HepG2 (cell line): Measurements from ENCODE around the gene HPD. TPM values are rescaled to one million over a fixed set of nuclear protein-coding genes. Genes with fewer than 3 reads are reported as not detected.
A peak's percentile ranks its signal among the peaks of the same experiment; 100 is the strongest.

Source experiments
- ATAC-seq: fragments of 200-7000 bp; cut with Tn5 transposase; 3 replicates; pipeline ENCODE4 v1.9.1; 2020; ENCODE audit warnings: mild to moderate bottlenecking, moderate library complexity
- BruUV-seq: library from RNA; stranded (reverse); fragments of 400-500 nt; replicated peaks from 2 replicates; lab custom pipeline; 2021; lab: Mats Ljungman, UMichigan
- CTCF ChIA-PET: fragments of 300-600 bp; formaldehyde crosslinking; extraction: SDS; loops from one replicate; lab custom pipeline; 2021; ENCODE audit warnings: low total read pairs, inconsistent platforms, low intra/inter-chr PET ratio; lab: Yijun Ruan, JAX
- POLR2A ChIA-PET: fragments of 350-600 bp; sonication (Branson Sonifier 250); formaldehyde crosslinking; loops from one replicate; lab custom pipeline; 2020; ENCODE audit warnings: antibody characterized with exemption, inconsistent platforms; lab: Yijun Ruan, JAX
- DNase-seq: peaks from one replicate; pipeline ENCODE4 v3.0.0-alpha.2; 2015; ENCODE audit warnings: low spot score
- FAIRE-seq: peaks from 3 replicates; lab custom pipeline; 2011; peaks lifted over from hg19 to GRCh38; lab: Jason Lieb, UNC
- H2AFZ ChIP-seq: one replicate; pipeline ENCODE4 v1.6.1; 2011; ENCODE audit warnings: low read length, inconsistent platforms
- H3K27ac ChIP-seq: fragments of 300-600 bp; 3 replicates; pipeline ENCODE4 v1.8.0; 2011; ENCODE audit warnings: mixed run types, mild to moderate bottlenecking, mixed read lengths, low read length, inconsistent platforms; ENCODE audit not compliant: insufficient read depth; ENCODE audit errors: extremely low read length
- H3K27me3 ChIP-seq, 2 experiments: fragments of 200-600 bp in 1 of 2; 2 replicates in 1 of 2; 3 replicates in 1 of 2; pipeline versions ENCODE4 v1.6.0 to v1.8.0; 2011; ENCODE audit warnings: low read length in 2 of 2, mild to moderate bottlenecking in 2 of 2, moderate library complexity in 2 of 2, inconsistent platforms in 1 of 2; ENCODE audit not compliant: insufficient read depth in 2 of 2, control insufficient read depth in 1 of 2
- H3K36me3 ChIP-seq, 2 experiments: fragments of 200-600 bp in 1 of 2; replicated peaks in 1 of 2; 2 replicates in 1 of 2; 3 replicates in 1 of 2; pipeline versions ENCODE4 v1.5.1 to v1.8.0; 2011; ENCODE audit warnings: low read length in 2 of 2, inconsistent platforms in 1 of 2; ENCODE audit not compliant: insufficient read depth in 2 of 2, control insufficient read depth in 1 of 2
- H3K4me1 ChIP-seq: 2 replicates; pipeline ENCODE4 v1.5.1; 2012; ENCODE audit warnings: low read length, inconsistent platforms; ENCODE audit not compliant: insufficient read depth
- H3K4me2 ChIP-seq: 2 replicates; pipeline ENCODE4 v1.6.0; 2011; ENCODE audit warnings: low read depth, low read length, inconsistent platforms
- H3K4me3 ChIP-seq, 3 experiments: fragments of 200-600 bp in 1 of 3; sonication (generic), shearing (Covaris generic) in 1 of 3; replicated peaks in 1 of 3; 2 replicates each; pipeline ENCODE4 v1.5.1; 2011 to 2016; ENCODE audit warnings: low read length in 3 of 3, inconsistent platforms in 2 of 3, low read depth in 2 of 3, mild to moderate bottlenecking in 2 of 3, control low read depth in 1 of 3, mixed read lengths in 1 of 3; ENCODE audit not compliant: insufficient read depth in 1 of 3
- H3K79me2 ChIP-seq: one replicate; pipeline ENCODE4 v1.6.1; 2011; ENCODE audit warnings: low read length, inconsistent platforms; ENCODE audit not compliant: insufficient read depth
- H3K9ac ChIP-seq: 2 replicates; pipeline ENCODE4 v1.6.0; 2011; ENCODE audit warnings: mild to moderate bottlenecking, low read depth, low read length, inconsistent platforms; ENCODE audit not compliant: insufficient read depth
- H3K9me3 ChIP-seq: 2 replicates; pipeline ENCODE4 v1.5.1; 2012; ENCODE audit warnings: mild to moderate bottlenecking, low read length
- H4K20me1 ChIP-seq: 2 replicates; pipeline ENCODE4 v1.6.0; 2011; ENCODE audit warnings: inconsistent platforms, mild to moderate bottlenecking, low read length, moderate library complexity; ENCODE audit not compliant: insufficient read depth
- FOSL2 ChIP-seq: sonication (generic); formaldehyde crosslinking; IDR thresholded peaks from 2 replicates; pipeline ENCODE4 v1.4.0; 2020; ENCODE audit warnings: missing genetic modification reagents
- FOXA3 ChIP-seq: IDR thresholded peaks from 2 replicates; pipeline ENCODE4 v1.6.1; 2016; ENCODE audit warnings: missing genetic modification reagents, missing compliant biosample characterization
- MED8 ChIP-seq: sonication (generic); formaldehyde crosslinking; IDR thresholded peaks from 2 replicates; pipeline ENCODE4 v1.8.1; 2023; ENCODE audit warnings: mild to moderate bottlenecking, missing genetic modification reagents; ENCODE audit not compliant: insufficient replicate concordance
- SAP130 ChIP-seq: IDR thresholded peaks from 2 replicates; pipeline ENCODE4 v1.6.1; 2016; ENCODE audit warnings: low read depth
- USF2 ChIP-seq, 2 experiments: sonication (generic) in 1 of 2; formaldehyde crosslinking in 1 of 2; IDR thresholded peaks; 2 replicates each; pipeline versions ENCODE4 v1.5.1 to v1.6.1; 2011 to 2020; ENCODE audit warnings: borderline replicate concordance in 1 of 2, low read depth in 1 of 2, low read length in 1 of 2, mild to moderate bottlenecking in 1 of 2, missing genetic modification reagents in 1 of 2, moderate library complexity in 1 of 2
- ZBTB20 ChIP-seq: sonication (generic); formaldehyde crosslinking; IDR thresholded peaks from 2 replicates; pipeline ENCODE4 v1.8.1; 2023; ENCODE audit warnings: missing genetic modification reagents, low read depth, mild to moderate bottlenecking, borderline replicate concordance
- ZFX ChIP-seq: sonication (generic); formaldehyde crosslinking; IDR thresholded peaks from 2 replicates; pipeline ENCODE4 v1.4.0; 2020; ENCODE audit warnings: mild to moderate bottlenecking, low read depth, missing genetic modification reagents, moderate library complexity
- ZNF362 ChIP-seq: sonication (generic); formaldehyde crosslinking; IDR thresholded peaks from 2 replicates; pipeline ENCODE4 v1.4.0; 2020; ENCODE audit warnings: missing genetic modification reagents, mild to moderate bottlenecking, borderline replicate concordance
- WGBS: methylation state at CpG from one replicate; pipeline ENCODE4 v1.1.6; 2017; ENCODE audit warnings: low lambda C conversion rate; 5-methylcytosine and 5-hydroxymethylcytosine counted together
- in situ Hi-C: cut with HindIII; loops from 2 replicates; pipeline ENCODE4 v1.10.0; 2017; ENCODE audit warnings: low pct_unique_long_range_greater_than_20kb; ENCODE audit not compliant: extremely low pct_ligation_motif_present
- intact Hi-C: fragments of 100-400 bp; cut with micrococcal nuclease; formaldehyde crosslinking; loops from one replicate; pipeline ENCODE4 v1.10.0; 2022; ENCODE audit not compliant: unreplicated experiment
- polyA plus RNA-seq, 8 experiments: library from polyadenylated mRNA; depleted of rRNA in 3 of 8; stranded (reverse) in 7 of 8; unstranded in 1 of 8; fragments of >200 nt; fragmentation: Illumina TruSeq in 4 of 8; extraction: Trizol in 4 of 8; gene quantifications; 2 replicates each; pipeline versions ENCODE4 v1.2.1 to v1.2.3, GENCODE V29; 2011 to 2016; ENCODE audit warnings: low read depth in 4 of 8, missing spikeins in 1 of 8, mixed read lengths in 1 of 8; ENCODE audit not compliant: insufficient read depth in 1 of 8
- total RNA-seq, 5 experiments: library from RNA; depleted of rRNA; stranded (reverse); fragments of >200 nt; fragmentation: Illumina TruSeq; extraction: Trizol; gene quantifications; 2 replicates each; pipeline ENCODE4 v1.2.3, GENCODE V29; 2016; ENCODE audit warnings: low read depth in 1 of 5
- TF ChIP-seq, protein P1 (sequence below): IDR thresholded peaks from 2 replicates; pipeline ENCODE4 v1.6.1; 2016

HPD gene
- total and polyA plus RNA-seq, 2 of the 13 experiments (the other 11 are each of a cell fraction or from before 2014, with no cell fraction given) = 120 to 195 TPM

- FAIRE-seq (no peak), DNase-seq (peak; percentile 69), ATAC-seq (peak; percentile 69)
- TF ChIP-seq, protein P1, sequence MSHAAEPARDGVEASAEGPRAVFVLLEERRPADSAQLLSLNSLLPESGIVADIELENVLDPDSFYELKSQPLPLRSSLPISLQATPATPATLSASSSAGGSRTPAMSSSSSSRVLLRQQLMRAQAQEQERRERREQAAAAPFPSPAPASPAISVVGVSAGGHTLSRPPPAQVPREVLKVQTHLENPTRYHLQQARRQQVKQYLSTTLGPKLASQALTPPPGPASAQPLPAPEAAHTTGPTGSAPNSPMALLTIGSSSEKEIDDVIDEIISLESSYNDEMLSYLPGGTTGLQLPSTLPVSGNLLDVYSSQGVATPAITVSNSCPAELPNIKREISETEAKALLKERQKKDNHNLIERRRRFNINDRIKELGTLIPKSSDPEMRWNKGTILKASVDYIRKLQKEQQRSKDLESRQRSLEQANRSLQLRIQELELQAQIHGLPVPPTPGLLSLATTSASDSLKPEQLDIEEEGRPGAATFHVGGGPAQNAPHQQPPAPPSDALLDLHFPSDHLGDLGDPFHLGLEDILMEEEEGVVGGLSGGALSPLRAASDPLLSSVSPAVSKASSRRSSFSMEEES (CRISPR knock-in tag) = peak; percentile 47; the same call in 1 of the 2 replicates
- TF ChIP-seq ZNF362 = peak; percentile 72; the same call in 1 of the 2 replicates
- TF ChIP-seq MED8 (CRISPR knock-in tag) = no peak
- no peak for TF ChIP-seq USF2 (IDR thresholded peaks at IDR 0.05; ENCODE audit: low read depth, low read length)
- peak; percentile 51; the same call in 1 of the 2 replicates for TF ChIP-seq USF2 (CRISPR knock-in tag; IDR thresholded peaks at IDR 0.05; ENCODE audit: borderline replicate concordance)
- no peak for TF ChIP-seq ZFX (CRISPR knock-in tag)
- peak; percentile 39 for TF ChIP-seq SAP130 (CRISPR knock-in tag)
- TF ChIP-seq FOSL2 = peak; percentile 63
- no peak for TF ChIP-seq ZBTB20 (CRISPR knock-in tag)
- TF ChIP-seq FOXA3 (CRISPR knock-in tag) = 0 out of 2 replicates have a peak, but pooled peaks have one; percentile 14
- Histone ChIP-seq H3K9ac (peak overlapping the region; percentile 13; the same call in 1 of the 2 replicates), H3K79me2 (peaks cover 22% of the 10 kb centered on the region), H3K4me3 (no peak overlapping the region), H3K27ac (peak overlapping the region; percentile 52), H2AFZ (no peak overlapping the region), H3K27me3 (no peaks in the 10 kb centered on the region; a peak in 1 of 5 replicates), H3K36me3 (peaks cover 8 to 32% of the 10 kb centered on the region in 2 experiments), H4K20me1 (no peaks in the 10 kb centered on the region), H3K9me3 (no peaks in the 10 kb centered on the region), H3K4me2 (peak overlapping the region; percentile 12; the same call in 1 of the 2 replicates), H3K4me1 (peaks cover 33% of the 10 kb centered on the region)
- intact Hi-C loops (loop anchor here (1.0 kb wide), 1 partner anchor 99 kb away; no protein-coding TSS in a partner anchor), in situ Hi-C loops (no loop called here)
- ChIA-PET CTCF (interaction anchor here (1.1 to 2.1 kb wide), 3 partner anchors 82 to 118 kb away, joined by 3 to 20 read pairs (median 3); partner anchors contain the start of gene RHOF), POLR2A (interaction anchor here (0.7 to 4.3 kb wide), 5 partner anchors 33 to 332 kb away, joined by 3 to 32 read pairs (median 3); partner anchors contain the start of genes DIABLO and RHOF)
- no TSS peak for BruUV-seq
- 67% methylated on average over 1 of the region's 1 CpG for WGBS
Observed at GRCh38 chr12:121893961-121894460, 35.4 kb upstream of the HPD start.
